Renal cortex interstitium (tissue), 11 donors: Measurements from ENCODE around the gene TSSK3. TPM values are rescaled to one million over a fixed set of nuclear protein-coding genes. Genes with fewer than 3 reads are reported as not detected.
"Not testable (repeated sequence)": the region's sequence is repeated elsewhere in the genome, so short reads cannot be mapped to it uniquely, and the experiment has no call there.

ENCODE experiments used
- DNase-seq, 11 donors: peaks; one replicate each; pipeline ENCODE4 v3.0.0-alpha.2; 2013; ENCODE audit warnings: low read depth in 9 of 11, low spot score in 4 of 11; ENCODE audit errors: extremely low read depth in 1 of 11
- polyA plus RNA-seq, 3 donors: library from polyadenylated mRNA; unstranded; fragments of 120-200 nt; gene quantifications; one replicate each; pipeline ENCODE4 v1.2.1, GENCODE V29; 2013; ENCODE audit not compliant: insufficient read length in 3 of 3

Gene TSSK3
- polyA plus RNA-seq, 3 donors, result 3.6 to 8.8 (median 4.2) TPM

DNA sequence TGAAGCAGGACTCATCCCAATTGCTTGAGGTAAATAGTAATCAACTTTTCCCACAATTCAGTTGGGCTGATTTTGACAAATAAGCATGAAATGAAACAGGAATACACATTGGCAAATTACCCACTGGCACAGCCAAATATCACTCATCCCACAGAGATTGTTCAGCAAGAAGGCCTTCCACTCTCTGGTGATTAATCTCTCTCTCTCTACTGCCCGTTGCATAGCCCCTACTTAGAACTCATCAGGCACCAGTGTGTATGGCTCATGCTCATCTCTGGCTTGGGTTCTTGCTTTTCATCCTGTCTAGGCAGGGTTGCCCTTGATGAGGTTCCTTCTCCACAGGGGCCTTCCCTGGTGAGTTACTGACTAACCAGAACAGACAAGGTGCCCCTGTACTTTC is 30.8 kb downstream of the TSSK3 start:
- no peak for DNase-seq

DNA sequence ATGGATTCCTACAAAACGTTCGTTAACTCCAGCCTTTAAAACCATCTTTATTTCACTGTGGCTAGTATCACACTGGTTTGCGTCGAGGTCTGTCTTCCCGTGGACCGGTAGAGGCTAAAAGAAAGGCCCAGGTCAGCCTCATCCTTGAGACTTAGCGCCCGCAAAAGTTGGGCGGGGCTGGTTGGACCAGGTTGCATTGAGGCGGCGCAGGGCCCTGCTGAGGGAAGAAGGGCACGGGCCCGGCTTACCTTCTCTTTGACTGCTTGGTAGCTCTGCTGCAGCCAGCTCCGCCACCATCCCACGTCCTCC is 31.4 kb downstream of the TSSK3 start:
- DNase-seq, result peak in 7 of 11 donors; percentile 15 to 54 (median 35)

DNA sequence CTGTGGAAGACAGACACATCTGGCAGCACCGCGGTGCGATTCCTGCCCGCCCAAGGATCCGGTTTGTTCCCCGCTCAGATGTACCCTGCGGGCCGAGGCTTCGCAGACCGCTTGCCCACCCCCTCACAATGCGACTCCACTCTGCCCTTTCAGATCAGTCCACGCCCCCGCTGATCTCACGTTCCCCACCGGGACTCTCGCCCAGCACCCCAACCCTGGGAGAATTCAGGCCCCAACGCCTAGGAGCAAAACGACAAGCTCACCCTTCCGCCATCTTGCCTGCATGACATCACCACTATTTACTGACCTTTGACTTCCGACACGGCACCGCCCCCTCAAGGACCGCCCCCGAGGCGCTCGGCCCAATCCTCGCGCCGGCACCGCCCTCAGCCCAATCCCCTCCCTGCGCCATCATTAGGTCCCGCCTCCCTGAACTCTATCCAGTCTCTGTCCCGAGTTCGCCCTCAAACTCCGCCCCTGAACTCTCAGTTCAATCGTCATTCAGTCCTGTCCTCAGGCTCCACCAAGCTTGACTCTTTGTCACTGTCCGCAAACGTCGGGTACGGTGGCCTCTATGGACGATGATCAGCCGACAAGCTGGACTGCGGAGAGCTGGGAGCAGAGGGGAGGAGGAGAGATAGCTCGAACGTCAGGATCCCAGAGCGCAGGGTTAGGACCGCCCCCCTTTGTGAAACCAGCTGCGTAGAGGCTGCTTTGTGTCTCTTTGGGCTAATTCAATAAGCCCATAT is 32.0 kb downstream of the TSSK3 start, which contains the start of gene BSDC1:
Gene BSDC1 (minus strand): TSS at position 301 of the 749 bp plus-strand sequence. CDS start 27 bp downstream, at position 274.
- DNase-seq, result peak; percentile 95 to 99 (median 99)

DNA sequence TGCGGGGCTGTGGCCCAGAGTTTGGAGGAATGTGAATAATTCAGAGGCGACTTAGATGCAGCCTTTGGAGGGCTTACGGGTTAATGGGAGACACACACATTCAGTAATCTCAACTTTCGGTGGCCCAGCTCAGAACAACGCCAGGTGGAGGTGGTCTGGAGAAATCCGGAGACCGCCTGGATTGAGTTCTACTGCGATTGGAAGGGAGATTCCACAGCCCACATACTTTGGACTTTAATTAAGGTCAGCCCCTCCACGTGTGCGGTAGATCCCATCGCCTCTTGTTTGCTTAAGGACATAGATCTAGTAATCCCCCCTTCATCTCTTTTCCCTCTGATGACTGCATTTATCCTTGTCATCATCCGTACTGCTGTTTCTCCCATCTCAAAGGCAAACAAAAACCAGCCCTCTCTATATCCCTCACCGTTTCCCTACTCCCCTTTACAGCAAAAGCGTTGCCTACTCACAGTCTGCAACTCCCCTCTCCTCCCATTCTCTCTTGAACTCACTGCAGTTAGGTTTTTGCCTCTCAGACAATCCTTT is 32.6 kb downstream of the TSSK3 start:
- peak in 2 of 11 donors; percentile 15 to 38 for DNase-seq

DNA sequence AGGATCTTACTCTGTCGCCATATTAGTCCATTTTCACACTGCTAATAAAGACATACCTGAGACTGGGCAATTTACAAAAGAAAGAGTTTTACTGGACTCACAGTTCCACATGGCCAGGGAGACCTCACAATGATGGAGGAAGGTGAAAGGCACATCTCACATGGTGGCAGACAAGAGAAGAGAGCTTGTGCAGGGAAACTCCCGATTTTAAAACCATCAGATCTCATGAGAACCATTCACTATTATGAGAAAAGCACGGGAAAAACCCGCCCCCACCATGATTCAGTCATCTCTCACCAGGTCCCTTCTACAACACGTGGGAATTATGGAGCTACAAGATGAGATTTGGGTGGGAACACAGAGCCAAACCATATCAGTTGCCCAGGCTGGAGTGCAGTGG is 34.2 kb downstream of the TSSK3 start:
- DNase-seq, result not testable (repeated sequence)

DNA sequence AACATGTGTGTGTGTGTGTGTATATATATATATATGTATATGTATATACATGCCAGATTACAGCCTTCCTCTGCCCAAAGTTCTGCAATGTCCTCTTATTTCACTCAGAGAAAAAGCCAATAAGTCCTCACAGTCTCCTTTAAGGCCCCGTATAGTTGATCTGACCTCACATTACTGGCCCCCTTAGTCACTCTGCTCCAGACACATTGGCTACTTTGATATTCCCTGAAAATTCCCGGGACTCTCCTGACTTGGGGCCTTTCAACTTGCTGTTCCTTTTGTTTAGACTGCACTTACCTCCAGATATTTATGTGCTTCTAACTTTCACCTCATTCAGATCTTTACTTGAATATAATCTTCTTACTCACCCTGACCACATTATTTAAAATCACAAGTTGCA is 36.1 kb downstream of the TSSK3 start:
- DNase-seq, result no peak

DNA sequence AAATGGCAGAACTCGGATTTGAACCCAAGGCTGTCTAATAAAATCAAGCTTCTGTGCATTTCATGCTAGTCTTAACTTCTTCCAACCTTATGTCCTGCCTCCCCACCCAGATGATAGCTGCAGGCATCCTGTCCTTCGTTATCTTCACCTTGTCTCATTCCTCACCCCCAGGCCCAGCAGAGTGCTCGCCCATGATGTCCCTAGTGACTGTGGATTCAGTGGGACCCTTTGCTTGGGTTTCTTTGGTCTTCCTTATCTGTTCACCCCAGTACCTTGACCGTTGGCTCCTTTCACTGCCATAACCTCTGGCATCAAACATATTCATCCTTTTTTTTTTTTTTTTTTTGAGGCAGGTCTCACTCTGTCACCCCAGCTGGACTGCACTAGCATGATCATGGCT is 37.5 kb downstream of the TSSK3 start:
- no peak for DNase-seq

DNA sequence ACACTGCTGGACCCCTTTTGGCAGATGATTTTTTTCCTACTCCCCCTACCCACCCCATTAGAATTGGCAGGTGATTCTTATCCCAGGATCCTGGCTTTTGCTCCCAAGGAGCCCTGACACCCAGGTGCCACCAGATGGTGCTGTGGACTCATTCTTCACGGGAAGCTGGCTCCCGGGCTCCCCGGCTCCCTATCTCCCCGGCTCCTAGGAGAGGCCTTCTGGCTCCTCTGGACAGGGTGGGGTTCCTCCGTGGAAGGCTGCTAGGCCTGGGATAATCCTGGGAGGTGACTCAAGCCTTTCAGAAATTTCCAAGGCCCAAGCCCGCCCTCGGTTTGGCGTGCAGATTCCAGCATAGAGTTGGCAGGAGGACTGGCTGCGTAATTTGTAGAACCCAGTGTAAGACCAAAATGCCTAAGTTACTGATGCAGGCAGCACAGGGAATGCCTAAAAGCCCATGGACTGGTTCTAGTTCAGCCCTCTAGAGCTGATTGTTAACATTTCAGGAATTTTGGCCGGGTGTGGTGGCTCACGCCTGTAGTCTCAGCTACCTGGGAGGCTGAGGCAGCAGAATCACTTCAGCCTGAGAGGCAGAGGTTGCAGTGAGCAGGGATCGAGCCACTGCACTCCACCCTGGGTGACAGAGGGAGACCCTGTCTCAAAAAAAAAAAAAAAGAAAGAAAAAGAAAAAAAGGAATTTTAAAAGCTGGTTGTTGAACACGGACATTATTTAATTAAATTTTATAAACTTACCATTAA is 38.7 kb downstream of the TSSK3 start:
- peak; percentile 36 to 82 (median 65) for DNase-seq

DNA sequence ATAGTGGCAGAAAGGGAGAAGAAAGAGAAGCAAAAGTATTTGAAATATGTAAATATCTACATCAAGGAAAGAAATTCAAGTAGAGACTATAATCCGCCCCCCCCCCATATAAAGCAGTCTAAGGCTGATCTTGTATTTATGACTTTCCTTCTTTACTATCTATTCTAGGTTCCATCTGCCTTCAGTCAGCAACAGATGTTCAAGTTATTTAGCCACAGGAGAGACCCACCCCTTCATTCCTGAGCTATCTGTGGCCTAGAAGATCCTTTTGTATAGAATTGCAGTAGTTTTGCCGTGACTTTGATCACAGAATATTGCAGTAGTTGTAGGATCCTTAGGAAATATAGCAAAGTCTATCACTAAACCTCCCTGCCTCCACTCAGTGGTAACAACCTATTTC is 42.6 kb downstream of the TSSK3 start:
- no peak for DNase-seq

DNA sequence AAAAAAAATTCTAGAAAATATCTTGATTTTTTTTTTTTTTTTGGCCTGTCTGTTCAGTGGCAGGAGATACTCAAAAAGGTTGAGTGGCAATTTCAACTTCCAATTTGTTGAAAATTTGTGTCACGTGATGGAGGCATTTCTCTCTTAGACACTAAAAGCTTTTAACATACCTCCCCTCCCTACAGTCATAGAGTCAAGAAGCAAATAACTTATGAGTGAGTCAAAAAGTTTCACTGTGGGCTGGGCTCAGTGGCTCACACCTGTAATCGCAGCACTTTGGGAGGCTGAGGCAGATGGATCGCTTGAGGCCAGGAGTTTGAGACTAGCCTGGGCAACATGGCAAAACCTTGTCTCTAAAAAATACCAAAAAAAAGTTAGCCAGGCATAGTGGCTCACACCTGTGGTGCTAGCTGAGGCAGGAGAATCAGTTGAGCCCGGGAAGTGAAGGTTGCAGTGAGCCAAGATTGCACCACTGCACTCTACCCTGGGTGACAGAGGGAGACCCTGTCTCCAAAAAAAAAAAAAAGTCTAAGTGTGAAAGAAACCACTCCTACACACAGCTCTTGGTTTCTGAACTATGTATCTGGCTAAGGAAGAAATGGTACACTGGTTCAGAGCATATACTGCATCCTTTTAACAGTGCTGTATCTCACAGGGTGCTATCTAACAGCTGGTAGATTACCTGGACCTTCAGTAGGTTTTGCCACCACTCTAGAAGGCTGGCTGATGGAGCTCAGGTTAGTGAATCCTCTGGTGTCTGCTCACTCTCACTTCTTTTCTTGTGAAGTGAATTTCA is 43.5 kb downstream of the TSSK3 start:
- DNase-seq, result no peak

DNA sequence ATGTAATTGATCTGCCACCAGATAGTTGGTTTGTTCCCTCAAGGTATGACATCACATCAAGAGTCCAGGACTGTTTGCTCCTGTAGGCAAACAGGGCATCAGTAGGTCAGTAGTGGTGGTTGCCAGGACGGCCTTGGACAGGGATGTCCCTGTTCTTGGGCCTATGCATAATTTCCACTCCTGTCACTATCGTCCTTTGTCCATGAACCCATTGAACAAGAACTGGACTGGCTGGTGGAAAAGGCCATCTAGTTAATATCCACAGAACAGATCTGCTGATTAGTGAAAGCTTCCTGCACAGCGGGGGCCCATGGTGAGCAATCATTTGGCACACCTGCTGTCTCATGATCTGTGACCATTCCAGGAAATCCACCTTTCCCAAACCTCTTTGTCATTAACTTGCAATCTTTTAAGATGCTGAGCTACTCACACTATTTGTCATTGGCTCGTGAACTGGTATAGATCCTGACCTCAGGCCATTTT is 44.3 kb downstream of the TSSK3 start:
- no peak for DNase-seq

DNA sequence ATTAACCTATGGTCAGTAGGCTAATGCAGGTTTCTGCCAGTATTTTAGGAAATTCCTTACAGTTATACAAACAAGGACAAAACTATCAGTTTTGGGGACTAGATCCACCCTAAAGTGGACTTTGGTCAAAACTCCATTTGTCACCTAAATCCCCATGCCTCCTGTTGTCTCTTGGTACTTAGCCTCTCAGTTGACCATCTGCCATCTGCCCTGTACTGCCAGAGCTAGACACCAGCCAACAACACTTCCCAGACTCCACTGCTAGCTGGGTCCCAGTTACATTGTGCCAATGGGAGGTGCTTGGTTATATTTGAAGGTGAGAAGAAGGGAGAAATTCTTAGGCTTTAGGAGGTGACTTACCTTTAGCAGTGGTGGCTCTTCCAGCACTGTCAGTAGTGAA is 48.9 kb downstream of the TSSK3 start:
- no peak for DNase-seq

DNA sequence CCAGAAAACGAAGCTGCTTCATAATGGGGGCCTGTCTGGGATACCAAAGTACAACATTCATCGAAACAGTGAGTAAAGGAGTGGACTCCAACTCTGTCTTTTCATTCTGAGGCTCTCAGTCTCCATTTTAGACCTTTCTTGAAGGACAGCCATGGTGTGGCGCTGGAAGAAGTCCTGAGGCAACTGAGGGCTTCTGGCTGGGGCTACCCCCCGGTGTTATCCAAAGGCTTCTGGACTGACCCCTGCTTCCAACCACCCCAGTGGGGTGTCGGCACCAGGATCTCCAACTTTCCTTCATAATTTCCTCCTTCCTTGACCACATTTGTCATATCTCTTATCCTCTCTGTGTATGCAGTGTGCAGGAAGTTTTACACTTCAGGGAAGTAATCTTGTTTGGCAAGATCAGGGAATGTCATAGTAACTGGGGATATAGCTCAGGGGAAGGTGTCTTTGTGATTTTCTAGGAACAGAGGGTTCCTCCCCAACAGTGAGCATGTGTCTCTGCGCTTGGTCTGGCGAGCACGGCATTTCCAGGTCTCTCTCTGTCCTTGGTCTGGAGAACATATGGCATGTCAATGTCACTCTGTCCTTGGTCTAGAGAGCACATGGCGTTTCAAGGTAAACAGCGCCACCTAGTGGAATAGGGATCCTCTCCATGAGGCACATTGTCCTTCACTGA is 51.3 kb downstream of the TSSK3 start:
- no peak for DNase-seq

Other genes starting within 250 kb of the TSSK3 start
- 10 to 100 TPM; 44.4 to 50.6 (median 45.5) TPM for gene TXLNA, start 182.9 kb upstream of the TSSK3 start, polyA plus RNA-seq
- 10 to 100 TPM; 17.8 to 30.2 (median 27.4) TPM for gene CCDC28B, start 161.9 kb upstream of the TSSK3 start, polyA plus RNA-seq
- gene IQCC, start 156.9 kb upstream of the TSSK3 start, polyA plus RNA-seq, result 10 to 100 TPM in 1 of 3 donors, 1 to 10 TPM in 2; 7.7 to 11.0 (median 8.1) TPM
- 1 to 10 TPM in 1 of 3 donors, under 1 TPM in 2; 0.75 to 2.6 (median 0.98) TPM for gene DCDC2B, start 153.4 kb upstream of the TSSK3 start, polyA plus RNA-seq
- 10 to 100 TPM; 23.0 to 33.6 (median 27.4) TPM for gene TMEM234, start 140.2 kb upstream of the TSSK3 start, polyA plus RNA-seq
- 100 to 1,000 TPM; 168 to 187 (median 181) TPM for gene EIF3I, start 140.1 kb upstream of the TSSK3 start, polyA plus RNA-seq
- gene FAM167B, start 115.3 kb upstream of the TSSK3 start, polyA plus RNA-seq, result 10 to 100 TPM in 2 of 3 donors, 1 to 10 TPM in 1; 6.5 to 13.3 (median 10.4) TPM
- 1 to 10 TPM; 3.4 to 4.8 (median 3.8) TPM for gene LCK, start 111.3 kb upstream of the TSSK3 start, polyA plus RNA-seq
- 100 to 1,000 TPM; 174 to 189 (median 181) TPM for gene HDAC1, start 70.5 kb upstream of the TSSK3 start, polyA plus RNA-seq
- 100 to 1,000 TPM; 402 to 500 (median 427) TPM for gene MARCKSL1, start 26.3 kb upstream of the TSSK3 start, polyA plus RNA-seq
- 10 to 100 TPM in 1 of 3 donors, 1 to 10 TPM in 2; 5.5 to 12.7 (median 5.9) TPM for gene FAM229A, start 54 bp upstream of the TSSK3 start, polyA plus RNA-seq
- gene BSDC1, start 31.9 kb downstream of the TSSK3 start, polyA plus RNA-seq, result 10 to 100 TPM; 57.6 to 65.3 (median 59.4) TPM
- gene ZBTB8B, start 102.5 kb downstream of the TSSK3 start, polyA plus RNA-seq, result 1 to 10 TPM; 1.2 to 1.5 (median 1.3) TPM
- 10 to 100 TPM; 16.5 to 17.1 (median 16.9) TPM for gene ZBTB8A, start 176.9 kb downstream of the TSSK3 start, polyA plus RNA-seq